ENCODE measurements around the gene APC. TPM values are rescaled to one million over a fixed set of nuclear protein-coding genes. Genes with fewer than 3 reads are reported as not detected.
A peak's percentile ranks its signal among the peaks of the same experiment; 100 is the strongest.

The APC gene
- total RNA-seq, 1 experiment from 2014 or later, result 40.0 TPM

DNA sequence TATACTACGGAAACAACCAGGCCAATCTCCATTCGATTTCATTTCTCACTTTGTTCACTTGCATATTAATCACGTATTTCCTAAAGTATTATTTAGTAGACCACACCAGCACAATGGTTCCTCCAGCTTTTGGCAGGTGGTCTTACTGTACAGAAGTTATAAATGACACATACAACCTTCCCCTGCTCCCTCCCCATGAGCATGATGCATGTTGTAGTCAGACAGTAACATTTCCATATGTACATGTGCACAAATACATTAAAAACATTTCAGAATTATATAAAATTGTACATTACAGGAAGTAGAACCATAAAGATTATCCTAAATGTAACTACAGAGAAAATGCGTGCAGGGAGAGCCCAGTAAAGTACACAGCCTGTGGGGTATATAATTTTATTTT is 140.4 kb downstream of the APC start (continued):
- TF ChIP-seq, protein P1, sequence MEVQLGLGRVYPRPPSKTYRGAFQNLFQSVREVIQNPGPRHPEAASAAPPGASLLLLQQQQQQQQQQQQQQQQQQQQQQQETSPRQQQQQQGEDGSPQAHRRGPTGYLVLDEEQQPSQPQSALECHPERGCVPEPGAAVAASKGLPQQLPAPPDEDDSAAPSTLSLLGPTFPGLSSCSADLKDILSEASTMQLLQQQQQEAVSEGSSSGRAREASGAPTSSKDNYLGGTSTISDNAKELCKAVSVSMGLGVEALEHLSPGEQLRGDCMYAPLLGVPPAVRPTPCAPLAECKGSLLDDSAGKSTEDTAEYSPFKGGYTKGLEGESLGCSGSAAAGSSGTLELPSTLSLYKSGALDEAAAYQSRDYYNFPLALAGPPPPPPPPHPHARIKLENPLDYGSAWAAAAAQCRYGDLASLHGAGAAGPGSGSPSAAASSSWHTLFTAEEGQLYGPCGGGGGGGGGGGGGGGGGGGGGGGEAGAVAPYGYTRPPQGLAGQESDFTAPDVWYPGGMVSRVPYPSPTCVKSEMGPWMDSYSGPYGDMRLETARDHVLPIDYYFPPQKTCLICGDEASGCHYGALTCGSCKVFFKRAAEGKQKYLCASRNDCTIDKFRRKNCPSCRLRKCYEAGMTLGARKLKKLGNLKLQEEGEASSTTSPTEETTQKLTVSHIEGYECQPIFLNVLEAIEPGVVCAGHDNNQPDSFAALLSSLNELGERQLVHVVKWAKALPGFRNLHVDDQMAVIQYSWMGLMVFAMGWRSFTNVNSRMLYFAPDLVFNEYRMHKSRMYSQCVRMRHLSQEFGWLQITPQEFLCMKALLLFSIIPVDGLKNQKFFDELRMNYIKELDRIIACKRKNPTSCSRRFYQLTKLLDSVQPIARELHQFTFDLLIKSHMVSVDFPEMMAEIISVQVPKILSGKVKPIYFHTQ (CRISPR knock-in tag; IDR thresholded peaks at IDR 0.05), result no peak
- TF ChIP-seq GABPB1 (CRISPR knock-in tag; IDR thresholded peaks at IDR 0.05), result no peak
- TF ChIP-seq ZNF263 (CRISPR knock-in tag; IDR thresholded peaks at IDR 0.05; ENCODE audit: low read depth), result no peak
- no peak for TF ChIP-seq CREM (CRISPR knock-in tag; IDR thresholded peaks at IDR 0.05)
- TF ChIP-seq HMGXB4 (CRISPR knock-in tag; IDR thresholded peaks at IDR 0.05), result no peak
- TF ChIP-seq ZNF317 (CRISPR knock-in tag; IDR thresholded peaks at IDR 0.05; ENCODE audit: borderline replicate concordance, low read depth), result no peak
- no peak for TF ChIP-seq RELA (CRISPR knock-in tag; IDR thresholded peaks at IDR 0.05; ENCODE audit: borderline replicate concordance)
- no peak for TF ChIP-seq KAT7 (CRISPR knock-in tag; IDR thresholded peaks at IDR 0.05; ENCODE audit: borderline replicate concordance)
- no peak for TF ChIP-seq ETV6 (CRISPR knock-in tag; IDR thresholded peaks at IDR 0.05)

- H3K4me1 Mint-ChIP-seq, result peaks cover 25% of the 10 kb centered on the region
- ChIA-PET POLR2A (interaction anchor here (0.6 kb wide), 1 partner anchor 13 kb away, joined by 4 read pairs; no protein-coding TSS in a partner anchor), CTCF (interaction anchor here (1.0 kb wide), 1 partner anchor 30 kb away, joined by 3 read pairs; no protein-coding TSS in a partner anchor)
- H3K27me3 Mint-ChIP-seq (ENCODE audit: low read depth), result no peaks in the 10 kb centered on the region
- peaks cover 28% of the 10 kb centered on the region for H3K36me3 Mint-ChIP-seq
- no peaks in the 10 kb centered on the region for H3K9me3 Mint-ChIP-seq
- no peak for ATAC-seq
- no peak overlapping the region for H3K4me3 Mint-ChIP-seq
- DNase-seq (ENCODE audit: low spot score), result no peak
- H3K27ac Mint-ChIP-seq, result peak overlapping the region; percentile 62
- TF ChIP-seq, protein P2, sequence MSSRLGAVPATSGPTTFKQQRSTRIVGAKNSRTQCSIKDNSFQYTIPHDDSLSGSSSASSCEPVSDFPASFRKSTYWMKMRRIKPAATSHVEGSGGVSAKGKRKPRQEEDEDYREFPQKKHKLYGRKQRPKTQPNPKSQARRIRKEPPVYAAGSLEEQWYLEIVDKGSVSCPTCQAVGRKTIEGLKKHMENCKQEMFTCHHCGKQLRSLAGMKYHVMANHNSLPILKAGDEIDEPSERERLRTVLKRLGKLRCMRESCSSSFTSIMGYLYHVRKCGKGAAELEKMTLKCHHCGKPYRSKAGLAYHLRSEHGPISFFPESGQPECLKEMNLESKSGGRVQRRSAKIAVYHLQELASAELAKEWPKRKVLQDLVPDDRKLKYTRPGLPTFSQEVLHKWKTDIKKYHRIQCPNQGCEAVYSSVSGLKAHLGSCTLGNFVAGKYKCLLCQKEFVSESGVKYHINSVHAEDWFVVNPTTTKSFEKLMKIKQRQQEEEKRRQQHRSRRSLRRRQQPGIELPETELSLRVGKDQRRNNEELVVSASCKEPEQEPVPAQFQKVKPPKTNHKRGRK (CRISPR knock-in tag; IDR thresholded peaks at IDR 0.05; ENCODE audit: borderline replicate concordance), result no peak
- TF ChIP-seq ZNF219 (CRISPR knock-in tag; IDR thresholded peaks at IDR 0.05; ENCODE audit: borderline replicate concordance), result no peak
- no peak for TF ChIP-seq PRRX2 (CRISPR knock-in tag; IDR thresholded peaks at IDR 0.05)
- TF ChIP-seq STAT6 (CRISPR knock-in tag; conservative IDR thresholded peaks at IDR 0.05; ENCODE audit: low read depth), result no peak
- TF ChIP-seq NR2C2 (CRISPR knock-in tag; IDR thresholded peaks at IDR 0.05), result no peak
- no peak for TF ChIP-seq TCF7 (CRISPR knock-in tag; IDR thresholded peaks at IDR 0.05; ENCODE audit: low read depth)
- TF ChIP-seq, protein P3, sequence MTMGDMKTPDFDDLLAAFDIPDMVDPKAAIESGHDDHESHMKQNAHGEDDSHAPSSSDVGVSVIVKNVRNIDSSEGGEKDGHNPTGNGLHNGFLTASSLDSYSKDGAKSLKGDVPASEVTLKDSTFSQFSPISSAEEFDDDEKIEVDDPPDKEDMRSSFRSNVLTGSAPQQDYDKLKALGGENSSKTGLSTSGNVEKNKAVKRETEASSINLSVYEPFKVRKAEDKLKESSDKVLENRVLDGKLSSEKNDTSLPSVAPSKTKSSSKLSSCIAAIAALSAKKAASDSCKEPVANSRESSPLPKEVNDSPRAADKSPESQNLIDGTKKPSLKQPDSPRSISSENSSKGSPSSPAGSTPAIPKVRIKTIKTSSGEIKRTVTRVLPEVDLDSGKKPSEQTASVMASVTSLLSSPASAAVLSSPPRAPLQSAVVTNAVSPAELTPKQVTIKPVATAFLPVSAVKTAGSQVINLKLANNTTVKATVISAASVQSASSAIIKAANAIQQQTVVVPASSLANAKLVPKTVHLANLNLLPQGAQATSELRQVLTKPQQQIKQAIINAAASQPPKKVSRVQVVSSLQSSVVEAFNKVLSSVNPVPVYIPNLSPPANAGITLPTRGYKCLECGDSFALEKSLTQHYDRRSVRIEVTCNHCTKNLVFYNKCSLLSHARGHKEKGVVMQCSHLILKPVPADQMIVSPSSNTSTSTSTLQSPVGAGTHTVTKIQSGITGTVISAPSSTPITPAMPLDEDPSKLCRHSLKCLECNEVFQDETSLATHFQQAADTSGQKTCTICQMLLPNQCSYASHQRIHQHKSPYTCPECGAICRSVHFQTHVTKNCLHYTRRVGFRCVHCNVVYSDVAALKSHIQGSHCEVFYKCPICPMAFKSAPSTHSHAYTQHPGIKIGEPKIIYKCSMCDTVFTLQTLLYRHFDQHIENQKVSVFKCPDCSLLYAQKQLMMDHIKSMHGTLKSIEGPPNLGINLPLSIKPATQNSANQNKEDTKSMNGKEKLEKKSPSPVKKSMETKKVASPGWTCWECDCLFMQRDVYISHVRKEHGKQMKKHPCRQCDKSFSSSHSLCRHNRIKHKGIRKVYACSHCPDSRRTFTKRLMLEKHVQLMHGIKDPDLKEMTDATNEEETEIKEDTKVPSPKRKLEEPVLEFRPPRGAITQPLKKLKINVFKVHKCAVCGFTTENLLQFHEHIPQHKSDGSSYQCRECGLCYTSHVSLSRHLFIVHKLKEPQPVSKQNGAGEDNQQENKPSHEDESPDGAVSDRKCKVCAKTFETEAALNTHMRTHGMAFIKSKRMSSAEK (CRISPR knock-in tag; IDR thresholded peaks at IDR 0.05; ENCODE audit: borderline replicate concordance), result no peak
- TF ChIP-seq CBFB (CRISPR knock-in tag; IDR thresholded peaks at IDR 0.05; ENCODE audit: low read depth), result no peak
- TF ChIP-seq, protein P4, sequence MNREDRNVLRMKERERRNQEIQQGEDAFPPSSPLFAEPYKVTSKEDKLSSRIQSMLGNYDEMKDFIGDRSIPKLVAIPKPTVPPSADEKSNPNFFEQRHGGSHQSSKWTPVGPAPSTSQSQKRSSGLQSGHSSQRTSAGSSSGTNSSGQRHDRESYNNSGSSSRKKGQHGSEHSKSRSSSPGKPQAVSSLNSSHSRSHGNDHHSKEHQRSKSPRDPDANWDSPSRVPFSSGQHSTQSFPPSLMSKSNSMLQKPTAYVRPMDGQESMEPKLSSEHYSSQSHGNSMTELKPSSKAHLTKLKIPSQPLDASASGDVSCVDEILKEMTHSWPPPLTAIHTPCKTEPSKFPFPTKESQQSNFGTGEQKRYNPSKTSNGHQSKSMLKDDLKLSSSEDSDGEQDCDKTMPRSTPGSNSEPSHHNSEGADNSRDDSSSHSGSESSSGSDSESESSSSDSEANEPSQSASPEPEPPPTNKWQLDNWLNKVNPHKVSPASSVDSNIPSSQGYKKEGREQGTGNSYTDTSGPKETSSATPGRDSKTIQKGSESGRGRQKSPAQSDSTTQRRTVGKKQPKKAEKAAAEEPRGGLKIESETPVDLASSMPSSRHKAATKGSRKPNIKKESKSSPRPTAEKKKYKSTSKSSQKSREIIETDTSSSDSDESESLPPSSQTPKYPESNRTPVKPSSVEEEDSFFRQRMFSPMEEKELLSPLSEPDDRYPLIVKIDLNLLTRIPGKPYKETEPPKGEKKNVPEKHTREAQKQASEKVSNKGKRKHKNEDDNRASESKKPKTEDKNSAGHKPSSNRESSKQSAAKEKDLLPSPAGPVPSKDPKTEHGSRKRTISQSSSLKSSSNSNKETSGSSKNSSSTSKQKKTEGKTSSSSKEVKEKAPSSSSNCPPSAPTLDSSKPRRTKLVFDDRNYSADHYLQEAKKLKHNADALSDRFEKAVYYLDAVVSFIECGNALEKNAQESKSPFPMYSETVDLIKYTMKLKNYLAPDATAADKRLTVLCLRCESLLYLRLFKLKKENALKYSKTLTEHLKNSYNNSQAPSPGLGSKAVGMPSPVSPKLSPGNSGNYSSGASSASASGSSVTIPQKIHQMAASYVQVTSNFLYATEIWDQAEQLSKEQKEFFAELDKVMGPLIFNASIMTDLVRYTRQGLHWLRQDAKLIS (CRISPR knock-in tag; IDR thresholded peaks at IDR 0.05; ENCODE audit: borderline replicate concordance), result no peak
Observed at GRCh38 chr5:112878760-112879159, 141.1 kb downstream of the APC start.

All from WTC11 (cell line).